Astrocyte (in vitro differentiated cells and primary cell): ENCODE data around the gene POU2F2. TPM values are rescaled to one million over a fixed set of nuclear protein-coding genes. Genes with fewer than 3 reads are reported as not detected.
A peak's percentile ranks its signal among the peaks of the same experiment; 100 is the strongest.

ENCODE experiments used
- DNase-seq: peaks from one replicate; pipeline ENCODE4 v3.0.0-alpha.2; 2010; ENCODE audit warnings: low read depth
- FAIRE-seq: peaks from 2 replicates; lab custom pipeline; 2011; peaks lifted over from hg19 to GRCh38; lab: Jason Lieb, UNC
- H2AFZ ChIP-seq: 2 replicates; pipeline ENCODE4 v1.6.0; 2012; ENCODE audit warnings: low read depth, low read length, inconsistent platforms
- H3K27ac ChIP-seq: 2 replicates; pipeline ENCODE4 v1.5.1; 2011; ENCODE audit warnings: low read depth, low read length, inconsistent platforms
- H3K27me3 ChIP-seq: 2 replicates; pipeline ENCODE4 v1.6.0; 2011; ENCODE audit warnings: low read length, inconsistent platforms; ENCODE audit not compliant: insufficient read depth
- H3K36me3 ChIP-seq: 2 replicates; pipeline ENCODE4 v1.5.1; 2011; ENCODE audit warnings: low read length, inconsistent platforms; ENCODE audit not compliant: insufficient read depth
- H3K4me1 ChIP-seq: 2 replicates; pipeline ENCODE4 v1.5.1; 2011; ENCODE audit warnings: low read length, inconsistent platforms; ENCODE audit not compliant: insufficient read depth
- H3K4me2 ChIP-seq: 2 replicates; pipeline ENCODE4 v1.6.0; 2012; ENCODE audit warnings: low read length, inconsistent platforms
- H3K4me3 ChIP-seq: 2 replicates; pipeline ENCODE4 v1.5.1; 2011; ENCODE audit warnings: low read depth, mild to moderate bottlenecking, low read length, inconsistent platforms; ENCODE audit not compliant: insufficient read depth
- H3K79me2 ChIP-seq: 2 replicates; pipeline ENCODE4 v1.6.0; 2012; ENCODE audit warnings: mild to moderate bottlenecking, low read length, inconsistent platforms; ENCODE audit not compliant: insufficient read depth
- H3K9ac ChIP-seq: 2 replicates; pipeline ENCODE4 v1.6.0; 2012; ENCODE audit warnings: mild to moderate bottlenecking, low read length, inconsistent platforms
- H3K9me3 ChIP-seq: 2 replicates; pipeline ENCODE4 v1.5.1; 2012; ENCODE audit warnings: low read depth, mild to moderate bottlenecking, low read length, inconsistent platforms; ENCODE audit not compliant: insufficient read depth
- H4K20me1 ChIP-seq: 2 replicates; pipeline ENCODE4 v1.6.0; 2012; ENCODE audit warnings: low read length, inconsistent platforms; ENCODE audit not compliant: insufficient read depth
- H3K27ac Mint-ChIP-seq: one replicate; pipeline ENCODE4 v1.8.0; 2021; ENCODE audit warnings: mild to moderate bottlenecking, mixed read lengths; ENCODE audit not compliant: unreplicated experiment
- H3K27me3 Mint-ChIP-seq: one replicate; pipeline ENCODE4 v1.8.0; 2021; ENCODE audit warnings: low read depth, mixed read lengths; ENCODE audit not compliant: unreplicated experiment
- H3K36me3 Mint-ChIP-seq: one replicate; pipeline ENCODE4 v1.8.0; 2021; ENCODE audit warnings: low read depth, mixed read lengths; ENCODE audit not compliant: unreplicated experiment
- H3K4me1 Mint-ChIP-seq: one replicate; pipeline ENCODE4 v1.8.0; 2021; ENCODE audit warnings: low read depth, mixed read lengths; ENCODE audit not compliant: unreplicated experiment
- H3K4me3 Mint-ChIP-seq: one replicate; pipeline ENCODE4 v1.8.0; 2021; ENCODE audit warnings: mild to moderate bottlenecking, moderate library complexity, mixed read lengths; ENCODE audit not compliant: unreplicated experiment
- H3K9me3 Mint-ChIP-seq: one replicate; pipeline ENCODE4 v1.8.0; 2021; ENCODE audit warnings: mild to moderate bottlenecking, mixed read lengths; ENCODE audit not compliant: unreplicated experiment
- EZH2 ChIP-seq: IDR thresholded peaks from 2 replicates; pipeline ENCODE4 v1.6.1; 2012; ENCODE audit warnings: mild to moderate bottlenecking, low read length, inconsistent platforms; ENCODE audit not compliant: insufficient read depth
- total RNA-seq: library from RNA; stranded (reverse); gene quantifications from 2 replicates; pipeline ENCODE4 v1.2.1, GENCODE V29; 2021
- TF ChIP-seq, protein P1 (sequence below): IDR thresholded peaks from 2 replicates; pipeline ENCODE4 v1.5.1; 2011; ENCODE audit warnings: low read depth, mild to moderate bottlenecking, inconsistent platforms, low read length, moderate library complexity; ENCODE audit not compliant: insufficient read depth

Gene POU2F2
- total RNA-seq, 1 donor from 2014 or later, result 8.3 TPM

DNA sequence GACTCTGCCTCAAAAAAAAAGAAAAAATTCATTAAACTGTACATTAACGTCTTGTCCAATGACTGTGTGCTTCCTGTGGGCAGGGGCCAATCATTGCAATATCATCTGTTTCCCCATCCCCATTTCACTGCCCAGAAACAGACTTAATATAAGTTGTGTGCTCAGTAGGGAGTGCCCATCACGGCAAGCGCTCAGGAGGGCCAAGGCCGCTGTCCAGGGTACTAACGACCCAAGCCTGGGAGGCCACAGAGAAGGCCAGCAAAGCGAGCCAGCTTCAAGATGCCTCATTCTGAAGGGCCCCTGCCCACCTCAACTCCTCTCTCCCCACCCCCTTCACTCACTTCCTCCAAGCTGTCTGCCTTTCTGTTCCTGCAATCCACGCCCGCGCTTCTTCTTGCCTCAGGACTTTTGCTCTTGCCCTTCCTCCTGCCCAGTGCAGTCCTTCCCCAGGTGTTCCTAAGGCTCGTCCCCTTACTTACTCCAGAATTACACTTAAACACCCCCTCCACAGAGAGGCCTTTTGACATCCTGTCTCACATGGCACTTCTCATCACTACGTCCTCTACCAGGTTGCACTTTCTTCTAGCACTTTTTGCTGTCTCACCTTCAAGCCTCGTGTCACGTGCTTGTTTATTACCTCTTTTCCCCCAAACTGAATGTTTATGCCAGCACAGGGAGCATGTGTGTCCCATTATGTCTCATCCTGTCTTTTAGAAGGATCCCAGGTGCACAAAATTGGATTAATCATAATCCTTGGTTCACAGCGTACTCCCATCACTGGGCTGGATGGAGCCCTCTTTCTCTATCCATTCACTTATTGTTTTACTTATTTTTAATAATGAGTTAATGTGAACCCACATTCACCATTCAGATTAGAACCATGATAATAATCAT is 11.3 kb upstream of the POU2F2 start:
- no peak overlapping the region for H3K4me3 Mint-ChIP-seq
- Histone ChIP-seq H3K4me2 (no peak overlapping the region), H3K36me3 (no peaks in the 10 kb centered on the region), H4K20me1 (no peaks in the 10 kb centered on the region), H3K79me2 (no peaks in the 10 kb centered on the region), H3K4me3 (no peak overlapping the region), H3K9me3 (no peaks in the 10 kb centered on the region), H3K27ac (no peak overlapping the region), H2AFZ (no peak overlapping the region), H3K4me1 (no peaks in the 10 kb centered on the region), H3K27me3 (peaks cover 16% of the 10 kb centered on the region), H3K9ac (no peak overlapping the region)
- peaks cover 69% of the 10 kb centered on the region for H3K27me3 Mint-ChIP-seq
- peaks cover 2% of the 10 kb centered on the region for H3K36me3 Mint-ChIP-seq
- FAIRE-seq, result no peak
- DNase-seq, result no peak
- H3K4me1 Mint-ChIP-seq, result no peaks in the 10 kb centered on the region
- H3K27ac Mint-ChIP-seq, result no peak overlapping the region
- TF ChIP-seq EZH2, result no peak
- TF ChIP-seq, protein P1, sequence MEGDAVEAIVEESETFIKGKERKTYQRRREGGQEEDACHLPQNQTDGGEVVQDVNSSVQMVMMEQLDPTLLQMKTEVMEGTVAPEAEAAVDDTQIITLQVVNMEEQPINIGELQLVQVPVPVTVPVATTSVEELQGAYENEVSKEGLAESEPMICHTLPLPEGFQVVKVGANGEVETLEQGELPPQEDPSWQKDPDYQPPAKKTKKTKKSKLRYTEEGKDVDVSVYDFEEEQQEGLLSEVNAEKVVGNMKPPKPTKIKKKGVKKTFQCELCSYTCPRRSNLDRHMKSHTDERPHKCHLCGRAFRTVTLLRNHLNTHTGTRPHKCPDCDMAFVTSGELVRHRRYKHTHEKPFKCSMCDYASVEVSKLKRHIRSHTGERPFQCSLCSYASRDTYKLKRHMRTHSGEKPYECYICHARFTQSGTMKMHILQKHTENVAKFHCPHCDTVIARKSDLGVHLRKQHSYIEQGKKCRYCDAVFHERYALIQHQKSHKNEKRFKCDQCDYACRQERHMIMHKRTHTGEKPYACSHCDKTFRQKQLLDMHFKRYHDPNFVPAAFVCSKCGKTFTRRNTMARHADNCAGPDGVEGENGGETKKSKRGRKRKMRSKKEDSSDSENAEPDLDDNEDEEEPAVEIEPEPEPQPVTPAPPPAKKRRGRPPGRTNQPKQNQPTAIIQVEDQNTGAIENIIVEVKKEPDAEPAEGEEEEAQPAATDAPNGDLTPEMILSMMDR, result no peak
- H3K9me3 Mint-ChIP-seq, result no peaks in the 10 kb centered on the region

DNA sequence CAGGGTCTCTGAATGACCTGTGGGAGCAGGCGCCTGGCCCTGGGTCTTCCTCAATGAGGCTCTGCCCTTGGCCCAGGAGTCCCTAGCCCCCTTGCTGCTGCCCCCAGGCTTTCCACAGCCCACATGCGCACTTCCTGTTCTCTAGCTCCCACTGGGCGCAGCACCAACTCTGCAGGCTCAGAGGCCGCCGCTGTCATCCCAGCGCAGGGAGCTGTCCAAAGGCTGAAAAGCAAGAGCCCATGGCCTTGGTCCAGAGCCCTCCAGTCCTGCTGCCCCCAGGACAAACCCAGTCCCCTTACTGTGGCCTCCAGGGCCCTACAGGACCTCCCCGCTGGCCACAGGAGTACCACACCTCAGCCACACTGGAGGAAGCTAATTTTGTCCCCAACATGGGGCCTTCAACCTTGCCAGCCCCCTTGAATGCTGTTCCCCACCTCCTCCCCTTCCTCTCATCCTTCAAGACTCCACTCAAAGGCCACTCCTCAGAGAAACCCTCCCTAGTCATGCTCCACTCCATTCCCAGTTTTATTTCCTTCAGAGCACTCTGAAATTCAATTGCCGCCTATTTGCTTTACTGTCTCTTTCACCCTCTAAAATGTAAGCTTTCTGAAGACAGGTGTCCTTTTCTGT is 8.0 kb upstream of the POU2F2 start:
- FAIRE-seq (no peak), DNase-seq (peak; percentile 43)
- H3K36me3 Mint-ChIP-seq, result no peaks in the 10 kb centered on the region
- TF ChIP-seq, protein P1, result no peak
- TF ChIP-seq EZH2, result no peak
- no peak overlapping the region for H3K4me3 Mint-ChIP-seq
- H3K4me1 Mint-ChIP-seq, result no peaks in the 10 kb centered on the region
- no peaks in the 10 kb centered on the region for H3K4me1 ChIP-seq
- H3K9me3 Mint-ChIP-seq, result peaks cover 2% of the 10 kb centered on the region
- H3K27ac Mint-ChIP-seq, result no peak overlapping the region
- H4K20me1 ChIP-seq, result no peaks in the 10 kb centered on the region
- H3K4me2 ChIP-seq, result no peak overlapping the region
- H3K27me3 Mint-ChIP-seq, result peaks cover 67% of the 10 kb centered on the region
- H3K9ac ChIP-seq, result no peak overlapping the region
- H3K9me3 ChIP-seq, result no peaks in the 10 kb centered on the region
- peaks cover 9% of the 10 kb centered on the region for H3K27me3 ChIP-seq
- H3K4me3 ChIP-seq, result no peak overlapping the region
- H2AFZ ChIP-seq, result no peak overlapping the region
- no peaks in the 10 kb centered on the region for H3K79me2 ChIP-seq
- no peak overlapping the region for H3K27ac ChIP-seq
- no peaks in the 10 kb centered on the region for H3K36me3 ChIP-seq
